ENCODE measurements around the gene NOXRED1. TPM values are rescaled to one million over a fixed set of nuclear protein-coding genes. Genes with fewer than 3 reads are reported as not detected.
A peak's percentile ranks its signal among the peaks of the same experiment; 100 is the strongest.

The NOXRED1 gene
- total and polyA plus RNA-seq, 2 donors (not counting 1 experiment from before 2014, with no cell fraction given): 0.42 to 1.5 TPM

- 50% methylated on average over 1 of the region's 3 CpGs for WGBS (ENCODE audit: insufficient coverage)
- POLR2A ChIA-PET: no interaction called here
- no peaks in the 10 kb centered on the region for H3K9me3 ChIP-seq (ENCODE audit: control extremely low read depth in 1 of 3, control insufficient read depth in 2 of 3, insufficient read depth in 1 of 3, low read length in 2 of 3)
- Mint-ChIP-seq H3K9me3 (ENCODE audit: insufficient read depth) (no peaks in the 10 kb centered on the region), H3K27me3 (no peaks in the 10 kb centered on the region), H3K27ac (peak overlapping the region; percentile 28), H3K4me1 (peaks cover 74% of the 10 kb centered on the region), H3K4me3 (no peak overlapping the region)
- intact Hi-C loops (cut with micrococcal nuclease): no loop called here
- H4K20me1 ChIP-seq (ENCODE audit: control insufficient read depth, insufficient read depth, low read length, poor library complexity, severe bottlenecking): peaks cover 50% of the 10 kb centered on the region
- H3K4me2 ChIP-seq (replicated peaks; ENCODE audit: low read depth, low read length, poor library complexity, severe bottlenecking): no peak overlapping the region
- CTCF ChIA-PET: no interaction called here
- peaks cover 20 to 22% of the 10 kb centered on the region in 2 donors for H3K4me1 ChIP-seq (ENCODE audit: control insufficient read depth in 2 of 2, insufficient read depth in 2 of 2, low read length in 2 of 2)
- H3K27me3 ChIP-seq (replicated peaks in 1 of 4; ENCODE audit: control extremely low read depth in 1 of 4, control insufficient read depth in 3 of 4, insufficient read depth in 4 of 4, low read length in 3 of 4): no peaks in the 10 kb centered on the region
- peaks cover 98% of the 10 kb centered on the region for H3K79me2 ChIP-seq (ENCODE audit: control insufficient read depth, insufficient read depth, low read length)
- no peak overlapping the region for H2AFZ ChIP-seq (ENCODE audit: insufficient read depth, low read depth, low read length, poor library complexity, severe bottlenecking)
- H3K4me3 ChIP-seq (ENCODE audit: control extremely low read depth in 1 of 5, extremely low read depth in 1 of 5, insufficient read depth in 1 of 5, low read depth in 2 of 5, low read length in 4 of 5): no peak overlapping the region
- H3K9ac ChIP-seq (ENCODE audit: low read length): no peak overlapping the region
- ATAC-seq (ENCODE audit: low read depth) (no peak), DNase-seq (no peak)
- TF ChIP-seq CTCF (IDR thresholded peaks at IDR 0.05): no peak
- TF ChIP-seq EZH2 (IDR thresholded peaks at IDR 0.05; ENCODE audit: borderline replicate concordance, insufficient read depth, low read depth, low read length, poor library complexity, severe bottlenecking): no peak
- H3K27ac ChIP-seq (ENCODE audit: low read length in 2 of 2): no peak overlapping the region
- peaks cover 0 to 11% of the 10 kb centered on the region in 2 experiments for H3K36me3 ChIP-seq (replicated peaks in 1 of 2; ENCODE audit: control extremely low read depth in 1 of 2, control insufficient read depth in 1 of 2, extremely low read depth in 1 of 2, insufficient read depth in 2 of 2, low read length in 1 of 2)
Measured at GRCh38 chr14:77364146-77364545, 59.2 kb downstream of the NOXRED1 start.

- no peak for TF ChIP-seq EZH2 (IDR thresholded peaks at IDR 0.05; ENCODE audit: borderline replicate concordance, insufficient read depth, low read depth, low read length, poor library complexity, severe bottlenecking)
- TF ChIP-seq CTCF (IDR thresholded peaks at IDR 0.05): no peak
- H3K9me3 ChIP-seq (ENCODE audit: control extremely low read depth in 1 of 3, control insufficient read depth in 2 of 3, insufficient read depth in 1 of 3, low read length in 2 of 3): no peaks in the 10 kb centered on the region
- H3K9me3 Mint-ChIP-seq (ENCODE audit: insufficient read depth): no peaks in the 10 kb centered on the region
- H3K4me2 ChIP-seq (replicated peaks; ENCODE audit: low read depth, low read length, poor library complexity, severe bottlenecking): no peak overlapping the region
- no peak overlapping the region for H3K4me3 ChIP-seq (ENCODE audit: control extremely low read depth in 1 of 5, extremely low read depth in 1 of 5, insufficient read depth in 1 of 5, low read depth in 2 of 5, low read length in 4 of 5)
- no peak overlapping the region for H3K4me3 Mint-ChIP-seq
- no peak overlapping the region for H3K27ac Mint-ChIP-seq
- H3K4me1 Mint-ChIP-seq: peaks cover 47% of the 10 kb centered on the region
- ATAC-seq (ENCODE audit: low read depth): no peak
- H3K27ac ChIP-seq (ENCODE audit: low read length in 2 of 2): no peak overlapping the region
- peaks cover 41% of the 10 kb centered on the region for H4K20me1 ChIP-seq (ENCODE audit: control insufficient read depth, insufficient read depth, low read length, poor library complexity, severe bottlenecking)
- peaks cover 11 to 16% of the 10 kb centered on the region in 2 donors for H3K4me1 ChIP-seq (ENCODE audit: control insufficient read depth in 2 of 2, insufficient read depth in 2 of 2, low read length in 2 of 2)
- H3K36me3 ChIP-seq (replicated peaks in 1 of 2; ENCODE audit: control extremely low read depth in 1 of 2, control insufficient read depth in 1 of 2, extremely low read depth in 1 of 2, insufficient read depth in 2 of 2, low read length in 1 of 2): no peaks in the 10 kb centered on the region
- no peaks in the 10 kb centered on the region for H3K27me3 Mint-ChIP-seq
- H3K9ac ChIP-seq (ENCODE audit: low read length): no peak overlapping the region
- DNase-seq: no peak
- no peaks in the 10 kb centered on the region for H3K27me3 ChIP-seq (replicated peaks in 1 of 4; ENCODE audit: control extremely low read depth in 1 of 4, control insufficient read depth in 3 of 4, insufficient read depth in 4 of 4, low read length in 3 of 4)
- peaks cover 97% of the 10 kb centered on the region for H3K79me2 ChIP-seq (ENCODE audit: control insufficient read depth, insufficient read depth, low read length)
- CTCF ChIA-PET: interaction anchor here (1.1 kb wide), 1 partner anchor 17 kb away, joined by 3 read pairs; the partner anchor contains the start of genes SAMD15 and TMED8
- intact Hi-C loops (cut with micrococcal nuclease): no loop called here
- H2AFZ ChIP-seq (ENCODE audit: insufficient read depth, low read depth, low read length, poor library complexity, severe bottlenecking): no peak overlapping the region
- POLR2A ChIA-PET: no interaction called here
- WGBS (ENCODE audit: insufficient coverage): 100% methylated on average over 1 of the region's 1 CpG
Measured at GRCh38 chr14:77359626-77360025, 63.7 kb downstream of the NOXRED1 start.

All from B cell (primary cell).